Testis (tissue), 3 donors: ENCODE results near the gene ERBB2. TPM values are rescaled to one million over a fixed set of nuclear protein-coding genes. Genes with fewer than 3 reads are reported as not detected.

Source experiments
- DNase-seq: peaks from one replicate; pipeline ENCODE4 v3.0.0-alpha.2; 2019
- H3K27ac ChIP-seq, 2 donors: fragments of 200-600 bp; sonication (generic); one replicate each; pipeline ENCODE4 v1.5.1; 2019
- H3K27me3 ChIP-seq: fragments of 200-600 bp; sonication (generic); one replicate; pipeline ENCODE4 v1.5.1; 2019
- H3K36me3 ChIP-seq: fragments of 200-600 bp; sonication (generic); one replicate; pipeline ENCODE4 v1.5.1; 2017; ENCODE audit warnings: low read depth; ENCODE audit errors: missing control alignments
- H3K4me1 ChIP-seq: fragments of 200-600 bp; sonication (generic); one replicate; pipeline ENCODE4 v1.5.1; 2019
- H3K4me3 ChIP-seq, 2 donors: fragments of 200-600 bp; sonication (generic); one replicate each; pipeline ENCODE4 v1.5.1; 2017 to 2019
- H3K9me3 ChIP-seq: fragments of 200-600 bp; sonication (generic); one replicate; pipeline ENCODE4 v1.5.1; 2017
- CTCF ChIP-seq, 3 experiments: fragments of 450-650 bp in 2 of 3; fragments of 200-600 bp in 1 of 3; sonication (generic) in 1 of 3; IDR thresholded peaks; one replicate each; pipeline ENCODE4 v1.5.1; 2016 to 2019; ENCODE audit warnings: antibody characterized with exemption in 3 of 3, mild to moderate bottlenecking in 2 of 3, moderate library complexity in 1 of 3
- POLR2A ChIP-seq: fragments of 450-650 bp; IDR thresholded peaks from one replicate; pipeline ENCODE4 v1.6.1; 2017; ENCODE audit warnings: antibody characterized with exemption, mild to moderate bottlenecking, moderate library complexity
- WGBS, 2 donors: methylation state at CpG; one replicate each; pipeline ENCODE4 v1.1.5; 2018; 5-methylcytosine and 5-hydroxymethylcytosine counted together
- intact Hi-C: fragments of 100-400 bp; cut with DNase I; formaldehyde crosslinking; loops from one replicate; pipeline ENCODE4 v1.15.1; 2023; ENCODE audit warnings: low total_unique reads
- polyA plus RNA-seq: library from polyadenylated mRNA; stranded (reverse); fragments of 350-450 nt; fragmentation: Illumina TruSeq; extraction: RNeasy Lipid Tissue Mini Kit (QIAGEN cat#74804); gene quantifications from one replicate; pipeline ENCODE4 v1.2.3, GENCODE V29; 2014; ENCODE audit warnings: low read depth, low replicate concordance; ENCODE audit not compliant: insufficient read depth
- total RNA-seq, 2 donors: library from RNA; depleted of rRNA; stranded (reverse); fragments of >200 nt; gene quantifications; one replicate each; pipeline ENCODE4 v1.2.3, GENCODE V29; 2016

The ERBB2 gene
- total and polyA plus RNA-seq, 3 donors from 2014 or later, result 32.1 to 40.0 (median 32.1) TPM

- WGBS, 2 donors, result 29 to 46% methylated on average over 6 of the region's 6 CpGs
- intact Hi-C loops, result no loop called here
Measured at GRCh38 chr17:39687101-39687545, 12.7 kb upstream of the ERBB2 start.

GRCh38 chr17:39687546-39688474 lies 12.1 kb upstream of the ERBB2 start, which contains the start of gene PGAP3:
PGAP3 (minus strand) TSS chr17:39688057; CDS start chr17:39688014, 43 bp downstream.
- no peak for TF ChIP-seq POLR2A
- TF ChIP-seq CTCF (IDR thresholded peaks at IDR 0.05), result no peak

More at GRCh38 chr17:39687101-39687545, 12.7 kb upstream of the ERBB2 start:
- Histone ChIP-seq H3K36me3 (no peaks in the 10 kb centered on the region), H3K27ac (peak overlapping the region; percentile 84 to 96), H3K4me3 (peak overlapping the region; percentile 61 to 88), H3K27me3 (no peaks in the 10 kb centered on the region), H3K4me1 (peaks cover 5% of the 10 kb centered on the region), H3K9me3 (no peaks in the 10 kb centered on the region)
- TF ChIP-seq CTCF (IDR thresholded peaks at IDR 0.05) (no peak), POLR2A (no peak)
- DNase-seq, result no peak

GRCh38 chr17:39688475-39688835 lies 11.4 kb upstream of the ERBB2 start:
- Histone ChIP-seq H3K9me3 (no peaks in the 10 kb centered on the region), H3K4me1 (peaks cover 5% of the 10 kb centered on the region)
- intact Hi-C loops, result no loop called here

More at GRCh38 chr17:39687546-39688474, 12.1 kb upstream of the ERBB2 start, which contains the start of gene PGAP3:
- H3K4me1 ChIP-seq, result peaks cover 5% of the 10 kb centered on the region
- no peaks in the 10 kb centered on the region for H3K36me3 ChIP-seq
- no peaks in the 10 kb centered on the region for H3K9me3 ChIP-seq
- intact Hi-C loops, result no loop called here
- no peaks in the 10 kb centered on the region for H3K27me3 ChIP-seq
- H3K4me3 ChIP-seq, result peak within 1 kb of the TSS; percentile 61 to 88
- 2 to 3% methylated on average over 38 to 45 of the region's 45 CpGs for WGBS, 2 donors
- H3K27ac ChIP-seq, result peak within 1 kb of the TSS; percentile 84 to 96
- peak; percentile 96 for DNase-seq

GRCh38 chr17:39688945-39689344 lies 10.9 kb upstream of the ERBB2 start:
- Histone ChIP-seq H3K4me1 (peaks cover 5% of the 10 kb centered on the region), H3K36me3 (no peaks in the 10 kb centered on the region), H3K4me3 (no peak overlapping the region), H3K27ac (no peak overlapping the region), H3K9me3 (no peaks in the 10 kb centered on the region), H3K27me3 (no peaks in the 10 kb centered on the region)
- TF ChIP-seq POLR2A (no peak), CTCF (IDR thresholded peaks at IDR 0.05) (no peak)
- intact Hi-C loops, result no loop called here
- WGBS, 2 donors, result 18 to 21% methylated on average over 3 of the region's 3 CpGs
- DNase-seq, result no peak

More at GRCh38 chr17:39688475-39688835, 11.4 kb upstream of the ERBB2 start:
- 12 to 13% methylated on average over 6 of the region's 6 CpGs for WGBS, 2 donors
- H3K4me3 ChIP-seq, result peak overlapping the region; percentile 61 to 88
- DNase-seq, result no peak
- no peaks in the 10 kb centered on the region for H3K36me3 ChIP-seq
- H3K27me3 ChIP-seq, result no peaks in the 10 kb centered on the region
- H3K27ac ChIP-seq, result peak overlapping the region; percentile 84 to 96
- TF ChIP-seq CTCF (IDR thresholded peaks at IDR 0.05), result no peak
- no peak for TF ChIP-seq POLR2A
